GM12892 (cell line): ENCODE measurements around the gene ACTG2.

ENCODE experiments used
- POLR2A ChIP-seq: IDR thresholded peaks from 2 replicates; pipeline ENCODE4 v1.6.1; 2011; ENCODE audit warnings: low read depth, low read length, control low read depth
- POLR2AphosphoS5 ChIP-seq: IDR thresholded peaks from 2 replicates; pipeline ENCODE4 v1.6.1; 2011; ENCODE audit warnings: low read depth, low read length, control low read depth
- TAF1 ChIP-seq: IDR thresholded peaks from 2 replicates; pipeline ENCODE4 v1.6.1; 2011; ENCODE audit warnings: low read depth, mild to moderate bottlenecking, control low read depth, low read length, borderline replicate concordance

DNA sequence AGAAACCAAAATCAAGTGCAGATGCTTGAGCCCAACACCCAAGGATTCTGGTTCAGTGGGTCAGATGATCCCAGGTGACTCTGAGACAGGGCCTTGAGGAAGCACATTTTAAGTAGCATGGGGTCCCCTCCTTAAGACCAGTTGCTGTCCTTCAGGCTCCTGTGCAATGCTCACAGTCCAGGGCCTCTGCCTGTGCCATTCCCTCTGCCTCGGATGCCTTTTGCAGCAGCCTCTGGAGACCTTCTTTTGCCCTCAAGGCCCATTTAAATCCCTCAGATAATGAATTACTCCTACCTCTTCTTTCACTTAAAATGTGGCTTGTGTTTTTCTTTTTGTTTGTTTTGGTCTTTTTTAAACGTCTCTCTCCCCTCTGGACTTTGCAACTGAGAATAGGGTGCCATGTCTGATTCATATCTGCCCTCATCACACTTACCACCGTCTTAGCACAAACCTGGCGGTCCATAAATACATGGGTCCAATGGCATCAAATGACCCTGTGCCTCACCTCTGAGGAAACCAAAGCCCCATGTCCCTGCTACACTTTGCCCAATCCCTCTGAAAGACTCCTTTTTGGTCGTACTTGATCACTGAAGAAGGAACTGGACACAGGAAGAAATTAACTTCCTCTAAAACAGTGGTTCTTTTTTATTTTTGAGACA, 14.2 kb downstream of the ACTG2 start:
- TF ChIP-seq POLR2AphosphoS5 (no peak), TAF1 (no peak), POLR2A (no peak)
